Neural progenitor cell (in vitro differentiated cells): Measurements from ENCODE around the gene E2F3.

Experiments
- EZH2 ChIP-seq: fragments of 200-600 bp; sonication (generic); IDR thresholded peaks from 2 replicates; pipeline ENCODE4 v1.6.1; 2017; ENCODE audit warnings: antibody characterized with exemption, mild to moderate bottlenecking, moderate library complexity
- EZH2phosphoT487 ChIP-seq: fragments of 200-600 bp; sonication (generic); IDR thresholded peaks from 2 replicates; pipeline ENCODE4 v1.6.1; 2017; ENCODE audit warnings: antibody characterized with exemption
- TF ChIP-seq, protein P1 (sequence below): fragments of 200-600 bp; sonication (generic); IDR thresholded peaks from 2 replicates; pipeline ENCODE4 v1.5.1; 2017; ENCODE audit warnings: antibody characterized with exemption, mild to moderate bottlenecking

GRCh38 chr6:20483887-20484497 lies 82.3 kb downstream of the E2F3 start:
- TF ChIP-seq, protein P1, sequence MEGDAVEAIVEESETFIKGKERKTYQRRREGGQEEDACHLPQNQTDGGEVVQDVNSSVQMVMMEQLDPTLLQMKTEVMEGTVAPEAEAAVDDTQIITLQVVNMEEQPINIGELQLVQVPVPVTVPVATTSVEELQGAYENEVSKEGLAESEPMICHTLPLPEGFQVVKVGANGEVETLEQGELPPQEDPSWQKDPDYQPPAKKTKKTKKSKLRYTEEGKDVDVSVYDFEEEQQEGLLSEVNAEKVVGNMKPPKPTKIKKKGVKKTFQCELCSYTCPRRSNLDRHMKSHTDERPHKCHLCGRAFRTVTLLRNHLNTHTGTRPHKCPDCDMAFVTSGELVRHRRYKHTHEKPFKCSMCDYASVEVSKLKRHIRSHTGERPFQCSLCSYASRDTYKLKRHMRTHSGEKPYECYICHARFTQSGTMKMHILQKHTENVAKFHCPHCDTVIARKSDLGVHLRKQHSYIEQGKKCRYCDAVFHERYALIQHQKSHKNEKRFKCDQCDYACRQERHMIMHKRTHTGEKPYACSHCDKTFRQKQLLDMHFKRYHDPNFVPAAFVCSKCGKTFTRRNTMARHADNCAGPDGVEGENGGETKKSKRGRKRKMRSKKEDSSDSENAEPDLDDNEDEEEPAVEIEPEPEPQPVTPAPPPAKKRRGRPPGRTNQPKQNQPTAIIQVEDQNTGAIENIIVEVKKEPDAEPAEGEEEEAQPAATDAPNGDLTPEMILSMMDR = peak; percentile 27
- TF ChIP-seq EZH2 (no peak), EZH2phosphoT487 (no peak)
